Choroid plexus epithelial cell (primary cell): ENCODE data around the gene AUH.

Source experiments
- DNase-seq: peaks from one replicate; pipeline ENCODE4 v3.0.0-alpha.2; 2010; ENCODE audit warnings: low read depth
- H3K4me3 ChIP-seq: 2 replicates; pipeline ENCODE4 v1.5.1; 2011; ENCODE audit warnings: low read depth, mild to moderate bottlenecking, control low read depth, low read length, moderate library complexity
- CTCF ChIP-seq: conservative IDR thresholded peaks from 2 replicates; pipeline ENCODE4 v1.5.1; 2011; ENCODE audit warnings: low read depth, mild to moderate bottlenecking, control low read depth, inconsistent platforms, low read length, moderate library complexity

The AUH gene

DNA sequence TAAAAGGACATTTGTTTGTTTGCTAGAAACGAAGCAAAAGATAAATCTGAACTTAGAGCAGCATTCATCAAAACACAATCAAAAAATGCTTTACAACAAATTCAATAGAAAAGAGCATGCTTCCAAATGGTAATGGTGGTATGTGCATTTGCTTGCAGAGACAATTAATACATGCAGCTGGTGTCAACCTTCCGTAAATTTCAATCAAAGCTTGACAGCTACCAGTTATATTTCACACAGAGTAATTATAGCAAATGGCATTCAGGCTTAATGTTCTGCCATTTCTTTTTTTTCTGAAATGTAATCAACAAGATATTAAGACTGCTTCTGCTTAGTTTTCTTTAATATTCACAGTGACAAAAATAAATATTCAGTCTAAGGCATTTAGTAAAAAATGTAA, 90.6 kb downstream of the AUH start:
- DNase-seq: no peak
- no peak overlapping the region for H3K4me3 ChIP-seq
- no peak for TF ChIP-seq CTCF

GRCh38 chr9:91269907-91270491, 91.7 kb downstream of the AUH start:
- no peak for DNase-seq
- TF ChIP-seq CTCF: no peak
- H3K4me3 ChIP-seq: no peak overlapping the region

GRCh38 chr9:91266448-91266847, 95.3 kb downstream of the AUH start:
- TF ChIP-seq CTCF: no peak
- DNase-seq: no peak
- H3K4me3 ChIP-seq: no peak overlapping the region

DNA sequence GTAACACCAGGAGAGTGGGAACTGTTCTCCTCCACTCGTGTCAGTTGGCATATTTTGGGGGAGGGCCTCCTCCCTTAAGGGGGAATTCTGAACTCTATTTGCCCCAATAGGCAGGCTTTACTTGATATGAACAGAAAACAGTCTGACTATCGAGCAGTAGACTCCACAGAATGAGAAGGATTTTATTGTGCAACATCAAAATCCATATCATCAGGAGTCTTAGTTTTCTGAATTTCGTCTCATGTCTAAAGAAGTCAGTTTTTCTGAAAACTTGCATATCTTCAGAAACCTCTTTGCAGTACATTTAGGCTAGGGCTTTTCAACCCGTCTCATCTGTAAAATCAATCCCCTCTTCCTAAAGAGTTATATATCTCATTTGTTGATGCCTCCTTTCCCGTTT, 96.2 kb downstream of the AUH start:
- peak; percentile 27 for DNase-seq
- TF ChIP-seq CTCF: no peak
- no peak overlapping the region for H3K4me3 ChIP-seq

- TF ChIP-seq CTCF: no peak
These were observed 100.3 kb downstream of the AUH start for GRCh38 chr9:91261417-91261816.

DNA sequence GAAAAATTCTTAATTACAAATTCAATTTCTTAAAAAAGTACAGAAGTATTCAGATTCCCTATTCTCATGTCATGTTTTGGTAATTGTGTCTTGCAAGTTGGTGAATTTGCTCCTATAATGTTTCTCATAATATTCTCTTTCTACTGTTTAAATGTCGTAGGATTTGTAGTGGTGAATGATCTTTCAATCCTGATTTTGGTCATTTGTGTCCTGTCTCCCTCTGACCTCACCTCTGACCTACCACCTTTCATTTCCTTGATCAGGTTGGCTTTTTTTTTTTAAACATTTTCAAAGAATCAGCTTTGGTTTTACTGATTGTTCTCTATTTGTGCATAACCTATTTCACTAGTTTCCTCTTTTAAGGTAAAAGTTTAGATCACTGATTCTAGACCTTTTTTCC, 102.6 kb downstream of the AUH start:
- no peak for DNase-seq
- TF ChIP-seq CTCF: no peak
- no peak overlapping the region for H3K4me3 ChIP-seq

More at GRCh38 chr9:91261417-91261816, 100.3 kb downstream of the AUH start:
- DNase-seq: no peak
- H3K4me3 ChIP-seq: no peak overlapping the region

GRCh38 chr9:91258451-91258850, 103.3 kb downstream of the AUH start:
- no peak overlapping the region for H3K4me3 ChIP-seq
- no peak for TF ChIP-seq CTCF
- no peak for DNase-seq
